PFSK-1 (cell line): ENCODE results near the gene DRC3.

Experiments
- FOXP2 ChIP-seq: optimal IDR thresholded peaks from 2 replicates; pipeline ENCODE3; 2011; ENCODE audit warnings: borderline replicate concordance, control low read depth, inconsistent platforms; ENCODE audit not compliant: insufficient read depth; ENCODE audit errors: extremely low read length, extremely low read depth
- POLR2AphosphoS5 ChIP-seq: IDR thresholded peaks from 2 replicates; pipeline ENCODE4 v1.6.1; 2012; ENCODE audit warnings: low read depth, mild to moderate bottlenecking, control low read depth, low read length, moderate library complexity
- REST ChIP-seq, 2 experiments: IDR thresholded peaks; 2 replicates each; pipeline versions ENCODE4 v1.6.1 to v1.8.0; 2011 to 2012; ENCODE audit warnings: low read depth in 2 of 2, low read length in 2 of 2, control low read depth in 1 of 2, inconsistent platforms in 1 of 2, mild to moderate bottlenecking in 1 of 2, moderate library complexity in 1 of 2; ENCODE audit not compliant: insufficient read depth in 1 of 2
- SIN3A ChIP-seq: IDR thresholded peaks from 2 replicates; pipeline ENCODE4 v1.6.1; 2012; ENCODE audit warnings: mild to moderate bottlenecking, low read length, moderate library complexity, borderline replicate concordance; ENCODE audit not compliant: insufficient read depth
- TAF1 ChIP-seq: IDR thresholded peaks from 2 replicates; pipeline ENCODE4 v1.6.1; 2012; ENCODE audit warnings: low read length, control low read depth, borderline replicate concordance; ENCODE audit not compliant: insufficient read depth

DRC3 gene

GRCh38 chr17:17931159-17931558 lies 41.5 kb upstream of the DRC3 start:
- TF ChIP-seq POLR2AphosphoS5 = no peak
- TF ChIP-seq SIN3A = no peak
- TF ChIP-seq FOXP2 = no peak
- no peak for TF ChIP-seq REST (IDR thresholded peaks at IDR 0.05; ENCODE audit: insufficient read depth in 1 of 2, low read depth in 2 of 2, low read length in 2 of 2)
- no peak for TF ChIP-seq TAF1

- no peak for TF ChIP-seq REST (IDR thresholded peaks at IDR 0.05; ENCODE audit: insufficient read depth in 1 of 2, low read depth in 2 of 2, low read length in 2 of 2)
- no peak for TF ChIP-seq SIN3A
- TF ChIP-seq FOXP2 = no peak
- TF ChIP-seq TAF1 = no peak
- TF ChIP-seq POLR2AphosphoS5 = no peak
Observed at GRCh38 chr17:17933775-17934174, 38.9 kb upstream of the DRC3 start.

- no peak for TF ChIP-seq REST (IDR thresholded peaks at IDR 0.05; ENCODE audit: insufficient read depth in 1 of 2, low read depth in 2 of 2, low read length in 2 of 2)
- no peak for TF ChIP-seq FOXP2
- no peak for TF ChIP-seq POLR2AphosphoS5
- no peak for TF ChIP-seq SIN3A
- TF ChIP-seq TAF1 = no peak
Observed at GRCh38 chr17:17934214-17934613, 38.4 kb upstream of the DRC3 start.

- TF ChIP-seq TAF1 (no peak), POLR2AphosphoS5 (no peak), FOXP2 (no peak), REST (IDR thresholded peaks at IDR 0.05; ENCODE audit: insufficient read depth in 1 of 2, low read depth in 2 of 2, low read length in 2 of 2) (no peak), SIN3A (no peak)
Observed at GRCh38 chr17:17934806-17935205, 37.9 kb upstream of the DRC3 start.
